Limb (tissue), 2 donors: Measurements from ENCODE around the gene GOLGA2.
A peak's percentile ranks its signal among the peaks of the same experiment; 100 is the strongest.

ENCODE experiments used
- DNase-seq, 2 donors: peaks; one replicate each; pipeline ENCODE4 v3.0.0-alpha.2; 2016; ENCODE audit errors: extremely low spot score in 2 of 2

GOLGA2 gene

GRCh38 chr9:128275198-128276007, at the start of gene GOLGA2:
GOLGA2 (minus strand) TSS chr9:128276007; CDS start chr9:128275976, 31 bp downstream.
- no peak for DNase-seq

GRCh38 chr9:128324401-128324800, 48.6 kb upstream of the GOLGA2 start:
- no peak for DNase-seq

- no peak for DNase-seq
These were observed 48.0 kb upstream of the GOLGA2 start for GRCh38 chr9:128323791-128324190.

- DNase-seq = no peak
These were observed 47.5 kb upstream of the GOLGA2 start for GRCh38 chr9:128323212-128323730.

- DNase-seq = peak; percentile 95
These were observed 46.8 kb upstream of the GOLGA2 start, which contains the start of the genes COQ4 and TRUB2 for GRCh38 chr9:128322404-128323211. COQ4 (plus strand) TSS chr9:128322839; CDS start chr9:128322859, 20 bp downstream. TRUB2 (minus strand) TSS chr9:128322447; CDS start chr9:128322408, 39 bp downstream.

- DNase-seq = peak in 1 of 2 donors; percentile 11
These were observed 46.1 kb upstream of the GOLGA2 start for GRCh38 chr9:128321879-128322403.

GRCh38 chr9:128321343-128321742, 45.5 kb upstream of the GOLGA2 start:
- no peak for DNase-seq

- DNase-seq = no peak
These were observed 41.8 kb upstream of the GOLGA2 start for GRCh38 chr9:128317629-128318028.

- no peak for DNase-seq
These were observed 40.6 kb upstream of the GOLGA2 start for GRCh38 chr9:128316421-128316820.

GRCh38 chr9:128314697-128315096, 38.9 kb upstream of the GOLGA2 start:
- DNase-seq = no peak

GRCh38 chr9:128310461-128310860, 34.7 kb upstream of the GOLGA2 start:
- no peak for DNase-seq

GRCh38 chr9:128309551-128309950, 33.7 kb upstream of the GOLGA2 start:
- no peak for DNase-seq

- DNase-seq = no peak
These were observed 29.1 kb upstream of the GOLGA2 start for GRCh38 chr9:128304971-128305288.

GRCh38 chr9:128304136-128304970, 28.5 kb upstream of the GOLGA2 start:
- DNase-seq = no peak

GRCh38 chr9:128298535-128299482, 23.0 kb upstream of the GOLGA2 start:
- DNase-seq = no peak

GRCh38 chr9:128297221-128297773, 21.5 kb upstream of the GOLGA2 start:
- no peak for DNase-seq

- no peak for DNase-seq
These were observed 20.8 kb upstream of the GOLGA2 start for GRCh38 chr9:128296340-128297220.

GRCh38 chr9:128294142-128294541, 18.3 kb upstream of the GOLGA2 start:
- DNase-seq = no peak

GRCh38 chr9:128293091-128293490, 17.3 kb upstream of the GOLGA2 start:
- no peak for DNase-seq
